ENCODE data around the gene CBARP. TPM values are rescaled to one million over a fixed set of nuclear protein-coding genes. Genes with fewer than 3 reads are reported as not detected.

The CBARP gene
- total and polyA plus RNA-seq, 2 of the 13 experiments (the other 11 are each of a cell fraction or from before 2014, with no cell fraction given): 1.2 to 1.4 TPM

DNA sequence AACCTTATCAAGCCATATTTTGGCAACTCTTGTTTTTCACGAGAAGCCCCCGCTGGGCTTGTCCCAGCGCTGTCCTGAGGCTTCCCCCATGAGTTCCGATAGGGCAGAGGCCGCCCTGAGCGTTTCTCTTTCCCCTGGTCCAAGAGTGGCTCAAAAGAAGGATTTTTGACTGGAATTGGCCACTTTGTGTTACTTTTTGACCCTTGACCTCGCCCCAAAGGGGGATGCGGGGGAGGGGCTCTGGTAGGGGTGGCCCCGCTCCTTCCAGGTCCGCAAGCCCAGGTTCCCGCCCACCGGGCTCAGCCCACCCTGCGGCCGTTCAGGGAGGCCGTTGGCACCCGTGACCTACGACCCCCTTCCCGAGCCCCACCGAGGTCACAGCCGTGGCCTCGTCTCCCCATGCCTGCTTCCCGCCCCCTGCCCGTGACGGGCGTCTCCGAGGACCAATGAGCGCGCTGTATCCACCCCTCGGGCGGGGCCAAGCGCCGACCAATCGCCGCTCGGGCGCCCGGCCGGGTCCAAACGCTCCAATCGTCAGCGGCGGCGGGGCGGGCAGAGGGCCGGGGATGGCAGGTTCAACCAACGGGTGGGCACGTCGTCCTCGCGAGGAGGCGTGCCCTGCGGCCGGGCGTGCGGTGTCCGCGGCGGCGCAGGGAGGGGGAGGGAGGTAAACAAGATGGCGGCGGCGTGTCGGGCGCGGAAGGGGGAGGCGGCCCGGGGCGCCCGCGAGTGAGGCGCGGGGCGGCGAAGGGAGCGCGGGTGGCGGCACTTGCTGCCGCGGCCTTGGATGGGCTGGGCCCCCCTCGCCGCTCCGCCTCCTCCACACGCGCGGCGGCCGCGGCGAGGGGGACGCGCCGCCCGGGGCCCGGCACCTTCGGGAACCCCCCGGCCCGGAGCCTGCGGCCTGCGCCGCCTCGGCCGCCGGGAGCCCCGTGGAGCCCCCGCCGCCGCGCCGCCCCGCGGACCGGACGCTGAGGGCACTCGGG lies 32.4 kb downstream of the CBARP start, which contains the start of gene STK11 (continued):
- no peak for TF ChIP-seq RBM22 (optimal IDR thresholded peaks at IDR 0.05; ENCODE audit: low read length)
- no peak for TF ChIP-seq ZNF691 (CRISPR knock-in tag; IDR thresholded peaks at IDR 0.05; ENCODE audit: borderline replicate concordance, low read depth)
- TF ChIP-seq, protein P1, sequence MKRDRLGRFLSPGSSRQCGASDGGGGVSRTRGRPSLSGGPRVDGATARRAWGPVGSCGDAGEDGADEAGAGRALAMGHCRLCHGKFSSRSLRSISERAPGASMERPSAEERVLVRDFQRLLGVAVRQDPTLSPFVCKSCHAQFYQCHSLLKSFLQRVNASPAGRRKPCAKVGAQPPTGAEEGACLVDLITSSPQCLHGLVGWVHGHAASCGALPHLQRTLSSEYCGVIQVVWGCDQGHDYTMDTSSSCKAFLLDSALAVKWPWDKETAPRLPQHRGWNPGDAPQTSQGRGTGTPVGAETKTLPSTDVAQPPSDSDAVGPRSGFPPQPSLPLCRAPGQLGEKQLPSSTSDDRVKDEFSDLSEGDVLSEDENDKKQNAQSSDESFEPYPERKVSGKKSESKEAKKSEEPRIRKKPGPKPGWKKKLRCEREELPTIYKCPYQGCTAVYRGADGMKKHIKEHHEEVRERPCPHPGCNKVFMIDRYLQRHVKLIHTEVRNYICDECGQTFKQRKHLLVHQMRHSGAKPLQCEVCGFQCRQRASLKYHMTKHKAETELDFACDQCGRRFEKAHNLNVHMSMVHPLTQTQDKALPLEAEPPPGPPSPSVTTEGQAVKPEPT (CRISPR knock-in tag; IDR thresholded peaks at IDR 0.05; ENCODE audit: low read depth): no peak
- TF ChIP-seq PHF8 (CRISPR knock-in tag; IDR thresholded peaks at IDR 0.05): peak; percentile 65; the same call in 1 of the 2 replicates
- TF ChIP-seq RARA (CRISPR knock-in tag; IDR thresholded peaks at IDR 0.05): peak; percentile 80
- TF ChIP-seq KDM6A (CRISPR knock-in tag; IDR thresholded peaks at IDR 0.05; ENCODE audit: low read depth): peak; percentile 43; the same call in 1 of the 2 replicates
- TF ChIP-seq ZNF552 (CRISPR knock-in tag; IDR thresholded peaks at IDR 0.05; ENCODE audit: borderline replicate concordance): no peak
- TF ChIP-seq, protein P2, sequence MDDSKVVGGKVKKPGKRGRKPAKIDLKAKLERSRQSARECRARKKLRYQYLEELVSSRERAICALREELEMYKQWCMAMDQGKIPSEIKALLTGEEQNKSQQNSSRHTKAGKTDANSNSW (CRISPR knock-in tag; IDR thresholded peaks at IDR 0.05; ENCODE audit: borderline replicate concordance): peak; percentile 73; the same call in 1 of the 2 replicates
- peak; percentile 38; the same call in 1 of the 2 replicates for TF ChIP-seq KMT2B (CRISPR knock-in tag; IDR thresholded peaks at IDR 0.05)
- TF ChIP-seq HNF4A (CRISPR knock-in tag; IDR thresholded peaks at IDR 0.05): peak; percentile 48; the same call in 1 of the 2 replicates
- no peak for TF ChIP-seq U2AF1 (optimal IDR thresholded peaks at IDR 0.05; ENCODE audit: low read depth, low read length)
- TF ChIP-seq CCDC6 (CRISPR knock-in tag; IDR thresholded peaks at IDR 0.05): no peak
- TF ChIP-seq ATRX (CRISPR knock-in tag; IDR thresholded peaks at IDR 0.05; ENCODE audit: borderline replicate concordance): no peak
- no peak for TF ChIP-seq ZNF703 (CRISPR knock-in tag; IDR thresholded peaks at IDR 0.05; ENCODE audit: borderline replicate concordance)
- TF ChIP-seq, protein P3, sequence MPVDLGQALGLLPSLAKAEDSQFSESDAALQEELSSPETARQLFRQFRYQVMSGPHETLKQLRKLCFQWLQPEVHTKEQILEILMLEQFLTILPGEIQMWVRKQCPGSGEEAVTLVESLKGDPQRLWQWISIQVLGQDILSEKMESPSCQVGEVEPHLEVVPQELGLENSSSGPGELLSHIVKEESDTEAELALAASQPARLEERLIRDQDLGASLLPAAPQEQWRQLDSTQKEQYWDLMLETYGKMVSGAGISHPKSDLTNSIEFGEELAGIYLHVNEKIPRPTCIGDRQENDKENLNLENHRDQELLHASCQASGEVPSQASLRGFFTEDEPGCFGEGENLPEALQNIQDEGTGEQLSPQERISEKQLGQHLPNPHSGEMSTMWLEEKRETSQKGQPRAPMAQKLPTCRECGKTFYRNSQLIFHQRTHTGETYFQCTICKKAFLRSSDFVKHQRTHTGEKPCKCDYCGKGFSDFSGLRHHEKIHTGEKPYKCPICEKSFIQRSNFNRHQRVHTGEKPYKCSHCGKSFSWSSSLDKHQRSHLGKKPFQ (CRISPR knock-in tag; IDR thresholded peaks at IDR 0.05; ENCODE audit: insufficient replicate concordance): no peak
- TF ChIP-seq SIN3B (IDR thresholded peaks at IDR 0.05; ENCODE audit: low read length): no peak
- TF ChIP-seq CBX2 (IDR thresholded peaks at IDR 0.05; ENCODE audit: low read depth, low read length): no peak
- no peak for TF ChIP-seq CBX2 (CRISPR knock-in tag; IDR thresholded peaks at IDR 0.05; ENCODE audit: low read depth)
- TF ChIP-seq ZC3H13 (CRISPR knock-in tag; IDR thresholded peaks at IDR 0.05): no peak
- TF ChIP-seq NCOR1 (IDR thresholded peaks at IDR 0.05; ENCODE audit: borderline replicate concordance, low read length): no peak; the same call in 1 of the 2 replicates
- no peak for TF ChIP-seq PRDM4 (CRISPR knock-in tag; IDR thresholded peaks at IDR 0.05; ENCODE audit: borderline replicate concordance)
- TF ChIP-seq TP53 (CRISPR knock-in tag; conservative IDR thresholded peaks at IDR 0.05): no peak
